Dermis microvascular lymphatic vessel endothelial cell (primary cell): ENCODE measurements around the gene ZNF81. TPM values are rescaled to one million over a fixed set of nuclear protein-coding genes. Genes with fewer than 3 reads are reported as not detected.
"Not testable (repeated sequence)": the region's sequence is repeated elsewhere in the genome, so short reads cannot be mapped to it uniquely, and the experiment has no call there.

Experiments used
- DNase-seq, 2 donors: peaks; one replicate each; pipeline versions ENCODE4 v3.0.0 to v3.0.0-alpha.2; 2010; ENCODE audit warnings: low read depth in 2 of 2
- total RNA-seq: library from RNA; depleted of rRNA; stranded (reverse); fragments of >200 nt; gene quantifications from 2 replicates; pipeline ENCODE4 v1.2.1, GENCODE V29; 2014

ZNF81 gene
- total RNA-seq, 1 donor from 2014 or later, result 3.3 TPM

GRCh38 chrX:47843363-47843762 lies 6.7 kb downstream of the ZNF81 start:
- DNase-seq, result no peak

GRCh38 chrX:47844117-47844516 lies 7.4 kb downstream of the ZNF81 start:
- no peak for DNase-seq

- DNase-seq, result no peak
Observed at GRCh38 chrX:47846040-47846439, 9.3 kb downstream of the ZNF81 start.

- DNase-seq, result no peak
Observed at GRCh38 chrX:47849778-47850177, 13.1 kb downstream of the ZNF81 start.

GRCh38 chrX:47850389-47850788 lies 13.7 kb downstream of the ZNF81 start:
- not testable (repeated sequence) for DNase-seq

GRCh38 chrX:47850901-47851300 lies 14.2 kb downstream of the ZNF81 start:
- DNase-seq, result no peak

- DNase-seq, result peak; percentile 32 to 44
Observed at GRCh38 chrX:47854474-47854873, 17.8 kb downstream of the ZNF81 start.

- no peak for DNase-seq
Observed at GRCh38 chrX:47859686-47860085, 23.0 kb downstream of the ZNF81 start.

GRCh38 chrX:47862680-47863079 lies 26.0 kb downstream of the ZNF81 start:
- DNase-seq, result peak in 1 of 2 donors; percentile 30

- DNase-seq, result peak in 1 of 2 donors; percentile 21
Observed at GRCh38 chrX:47863187-47863586, 26.5 kb downstream of the ZNF81 start.

- no peak for DNase-seq
Observed at GRCh38 chrX:47864300-47864699, 27.6 kb downstream of the ZNF81 start.

- no peak for DNase-seq
Observed at GRCh38 chrX:47864785-47865184, 28.1 kb downstream of the ZNF81 start.

- DNase-seq, result no peak
Observed at GRCh38 chrX:47873123-47873522, 36.4 kb downstream of the ZNF81 start.

- DNase-seq, result no peak
Observed at GRCh38 chrX:47877327-47877726, 40.6 kb downstream of the ZNF81 start.

- DNase-seq, result no peak
Observed at GRCh38 chrX:47878198-47878597, 41.5 kb downstream of the ZNF81 start.

- no peak for DNase-seq
Observed at GRCh38 chrX:47879463-47879862, 42.8 kb downstream of the ZNF81 start.

- no peak for DNase-seq
Observed at GRCh38 chrX:47880927-47881326, 44.2 kb downstream of the ZNF81 start.

GRCh38 chrX:47885501-47885900 lies 48.8 kb downstream of the ZNF81 start:
- no peak for DNase-seq

- no peak for DNase-seq
Observed at GRCh38 chrX:47898024-47898423, 61.3 kb downstream of the ZNF81 start.

- DNase-seq, result no peak
Observed at GRCh38 chrX:47900833-47901232, 64.1 kb downstream of the ZNF81 start.

GRCh38 chrX:47902161-47902560 lies 65.5 kb downstream of the ZNF81 start:
- no peak for DNase-seq

GRCh38 chrX:47915886-47916493 lies 79.3 kb downstream of the ZNF81 start:
- no peak for DNase-seq

- no peak for DNase-seq
Observed at GRCh38 chrX:47918274-47918673, 81.6 kb downstream of the ZNF81 start.

- DNase-seq, result no peak
Observed at GRCh38 chrX:47927212-47927611, 90.5 kb downstream of the ZNF81 start.
